Peyer's patch (tissue), 4 donors: ENCODE measurements around the gene SLC18A3.

ENCODE experiments used
- CTCF ChIP-seq, 6 experiments: fragments of 450-650 bp in 4 of 6; fragments of 200-600 bp in 2 of 6; sonication (generic) in 1 of 6; IDR thresholded peaks; one replicate each; pipeline ENCODE4 v1.5.1; 2017 to 2019; ENCODE audit warnings: antibody characterized with exemption in 6 of 6, mild to moderate bottlenecking in 3 of 6, moderate library complexity in 1 of 6
- POLR2A ChIP-seq, 2 donors: fragments of 450-650 bp; IDR thresholded peaks; one replicate each; pipeline ENCODE4 v1.5.1; 2017; ENCODE audit warnings: antibody characterized with exemption in 2 of 2, mild to moderate bottlenecking in 2 of 2, moderate library complexity in 2 of 2

GRCh38 chr10:49619613-49620012 lies 9.5 kb downstream of the SLC18A3 start:
- TF ChIP-seq CTCF (IDR thresholded peaks at IDR 0.05) (no peak), POLR2A (IDR thresholded peaks at IDR 0.05) (no peak)
